ENCODE measurements around the gene FGF4. TPM values are rescaled to one million over a fixed set of nuclear protein-coding genes. Genes with fewer than 3 reads are reported as not detected.

FGF4 gene
- not detected in 2 replicates for polyA plus RNA-seq (2011; rRNA removed)
- polyA minus RNA-seq (2011; rRNA and poly(A)+ RNA removed) = not detected in 2 replicates

GRCh38 chr11:69775163-69775755 lies at the start of gene FGF4:
TSS of gene FGF4 (minus strand) at chr11:69775341. CDS start at chr11:69775084, 257 bp downstream.
- TF ChIP-seq CTCF (IDR thresholded peaks at IDR 0.05; ENCODE audit: low read depth, low read length) = no peak
- Histone ChIP-seq H3K4me3 (ENCODE audit: low read depth, low read length) (no peak within 1 kb of the TSS), H3K27me3 (ENCODE audit: control insufficient read depth, insufficient read depth, low read length) (peaks cover 67% of the 10 kb centered on the region), H3K9me3 (ENCODE audit: control insufficient read depth, insufficient read depth, low read length) (no peaks in the 10 kb centered on the region; the same call in 1 of the 2 replicates), H3K27ac (ENCODE audit: low read depth, low read length) (no peak within 1 kb of the TSS)
- no peak for DNase-seq (ENCODE audit: low read depth, low spot score)
- CTCF ChIA-PET = no interaction called here
- POLR2A ChIA-PET = no interaction called here

- DNase-seq (ENCODE audit: low read depth, low spot score) = no peak
- Histone ChIP-seq H3K4me3 (ENCODE audit: low read depth, low read length) (no peak overlapping the region), H3K9me3 (ENCODE audit: control insufficient read depth, insufficient read depth, low read length) (no peaks in the 10 kb centered on the region; the same call in 1 of the 2 replicates), H3K27ac (ENCODE audit: low read depth, low read length) (no peak overlapping the region), H3K27me3 (ENCODE audit: control insufficient read depth, insufficient read depth, low read length) (peaks cover 55% of the 10 kb centered on the region)
- POLR2A ChIA-PET = no interaction called here
- no peak for TF ChIP-seq CTCF (IDR thresholded peaks at IDR 0.05; ENCODE audit: low read depth, low read length)
- CTCF ChIA-PET = no interaction called here
These were observed 48.6 kb upstream of the FGF4 start for GRCh38 chr11:69823641-69824265.

GRCh38 chr11:69822676-69823494 lies 47.7 kb upstream of the FGF4 start:
- H3K9me3 ChIP-seq (ENCODE audit: control insufficient read depth, insufficient read depth, low read length) = no peaks in the 10 kb centered on the region
- ChIA-PET CTCF (no interaction called here), POLR2A (no interaction called here)
- peaks cover 58% of the 10 kb centered on the region for H3K27me3 ChIP-seq (ENCODE audit: control insufficient read depth, insufficient read depth, low read length)
- no peak for DNase-seq (ENCODE audit: low read depth, low spot score)
- no peak overlapping the region for H3K27ac ChIP-seq (ENCODE audit: low read depth, low read length)
- no peak overlapping the region for H3K4me3 ChIP-seq (ENCODE audit: low read depth, low read length)
- TF ChIP-seq CTCF (IDR thresholded peaks at IDR 0.05; ENCODE audit: low read depth, low read length) = no peak

DNA sequence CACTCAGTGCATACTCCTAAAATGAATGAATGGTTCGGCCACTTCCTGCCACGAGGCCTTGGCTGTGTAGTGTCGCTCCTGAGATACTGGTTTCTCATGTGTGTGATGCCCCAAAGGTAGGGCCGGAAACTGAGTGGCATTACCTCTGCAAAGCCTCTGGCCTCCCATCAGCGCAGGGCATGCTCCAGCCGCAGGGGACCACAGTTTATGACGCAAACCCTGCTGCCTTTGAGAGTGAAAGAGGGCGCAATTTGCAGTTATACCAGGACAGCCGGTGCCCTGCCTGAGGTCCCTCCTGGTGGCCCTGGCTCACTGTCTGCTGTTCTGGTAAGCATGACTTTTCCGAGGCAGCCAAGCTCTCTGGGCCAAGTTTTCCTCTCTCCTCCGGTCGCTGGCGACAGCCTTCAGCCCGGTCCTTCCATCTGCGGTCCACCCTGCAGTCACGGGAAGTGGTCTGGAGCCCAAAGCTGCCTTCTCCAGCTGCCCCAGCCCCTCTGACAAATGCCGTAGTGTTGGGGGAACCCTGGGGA lies 46.4 kb upstream of the FGF4 start:
- Histone ChIP-seq H3K9me3 (ENCODE audit: control insufficient read depth, insufficient read depth, low read length) (no peaks in the 10 kb centered on the region), H3K27me3 (ENCODE audit: control insufficient read depth, insufficient read depth, low read length) (peaks cover 65% of the 10 kb centered on the region), H3K27ac (ENCODE audit: low read depth, low read length) (no peak overlapping the region), H3K4me3 (ENCODE audit: low read depth, low read length) (no peak overlapping the region)
- TF ChIP-seq CTCF (IDR thresholded peaks at IDR 0.05; ENCODE audit: low read depth, low read length) = no peak
- POLR2A ChIA-PET = no interaction called here
- CTCF ChIA-PET = no interaction called here
- DNase-seq (ENCODE audit: low read depth, low spot score) = no peak
